RPMI7951 (cell line): ENCODE data around the gene TBC1D10A. TPM values are rescaled to one million over a fixed set of nuclear protein-coding genes. Genes with fewer than 3 reads are reported as not detected.

ENCODE experiments used
- DNase-seq: peaks from one replicate; pipeline ENCODE4 v3.0.0-alpha.2; 2012; ENCODE audit warnings: low read depth
- total RNA-seq: library from RNA; depleted of rRNA; stranded (reverse); fragments of >200 nt; shearing (Covaris generic); gene quantifications from 2 replicates; pipeline ENCODE4 v1.2.3, GENCODE V29; 2014

Gene TBC1D10A
- total RNA-seq, 1 experiment from 2014 or later, result 18.5 TPM

DNA sequence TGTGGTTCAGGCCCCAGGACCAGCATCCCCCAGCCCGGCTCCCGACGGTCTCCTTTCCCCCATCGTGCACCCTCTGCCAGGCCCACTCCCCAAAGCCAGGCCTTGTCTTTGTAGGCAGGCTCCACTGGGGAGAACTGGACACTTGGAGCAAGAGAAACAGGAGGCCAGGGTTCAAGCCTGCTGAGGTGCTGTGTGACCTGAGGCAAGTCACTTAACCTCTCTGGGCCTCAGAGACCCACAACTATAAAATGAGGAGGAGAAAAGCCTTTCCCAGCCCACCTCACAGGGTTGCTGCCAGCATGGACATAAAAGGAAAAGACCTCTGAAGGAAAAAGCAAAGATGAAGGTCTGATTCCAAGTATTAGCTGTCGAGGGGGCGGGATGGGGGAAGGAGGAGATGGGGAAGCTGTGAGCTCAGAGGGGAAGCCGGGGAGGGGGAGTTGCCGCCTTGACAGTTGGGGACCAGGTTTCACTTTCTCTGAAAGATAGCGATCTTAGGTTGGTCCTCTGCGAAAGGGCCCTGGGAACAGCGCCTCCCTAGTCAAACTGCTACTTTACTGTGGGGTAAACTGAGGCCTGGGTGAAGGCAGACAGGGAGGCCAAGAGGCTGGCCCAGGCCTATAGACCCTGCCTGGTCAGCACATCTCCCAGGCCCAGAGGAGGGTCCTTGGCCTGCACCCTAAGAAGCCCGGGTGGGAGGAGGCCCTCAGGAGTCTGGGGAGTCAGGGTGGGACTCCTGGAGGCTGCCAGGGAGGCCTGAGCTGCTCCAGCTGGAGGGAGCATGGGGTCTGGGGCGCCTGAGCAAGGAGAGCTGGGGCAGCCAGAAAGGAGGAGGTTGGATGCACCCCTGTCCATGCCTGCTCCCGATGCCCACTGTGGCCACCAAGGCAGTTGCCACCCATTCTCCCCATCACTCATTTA is 59.1 kb downstream of the TBC1D10A start:
- DNase-seq, result no peak

DNA sequence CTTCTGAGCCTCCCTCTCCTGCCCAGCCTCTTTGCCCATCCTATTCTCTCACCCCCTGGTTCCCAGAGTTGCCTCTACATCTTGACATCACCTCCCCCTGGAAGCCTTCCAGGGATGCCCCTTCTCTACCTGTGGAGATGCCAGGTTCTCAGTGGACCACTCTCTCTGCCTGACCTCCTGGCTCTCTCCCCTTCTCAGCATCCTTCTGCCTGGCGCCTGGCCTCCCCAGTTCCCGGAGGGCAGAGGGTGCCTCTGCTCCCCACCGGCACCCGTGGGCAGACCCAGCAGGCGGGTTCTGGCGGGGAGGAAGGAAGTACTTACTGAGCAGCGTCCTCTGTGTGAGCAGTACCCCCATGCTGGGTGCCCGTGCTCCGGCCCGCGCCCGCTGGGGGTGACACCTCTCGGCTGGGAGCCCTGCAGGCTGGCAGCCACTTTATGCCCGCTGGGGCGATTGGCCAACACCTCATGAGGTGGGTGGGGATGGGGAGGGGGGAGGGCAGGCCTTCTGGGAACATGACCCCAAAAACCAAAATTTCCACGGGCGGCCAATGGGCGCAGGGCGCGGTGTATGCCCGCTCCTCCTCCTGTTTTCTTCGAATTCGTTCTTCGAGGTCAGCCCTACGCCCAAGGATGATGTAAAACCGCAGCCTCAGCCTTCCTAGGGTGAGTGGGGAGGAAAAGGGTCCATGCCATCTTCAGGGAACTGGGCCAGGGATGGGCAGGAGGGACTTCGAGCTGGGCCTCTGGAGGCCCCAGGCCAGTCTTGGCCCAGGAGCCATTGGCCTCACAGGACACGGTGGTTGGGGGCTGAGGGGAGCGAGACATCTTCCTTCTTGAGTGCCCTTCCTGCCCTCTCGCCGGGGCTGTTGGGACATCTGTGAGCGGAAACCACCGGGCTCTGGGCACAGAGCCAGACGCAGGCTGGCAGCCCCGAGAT is 60.0 kb downstream of the TBC1D10A start, which contains the start of gene OSM:
Gene OSM, minus strand, starts transcription at position 407 of the 937 bp plus-strand sequence. Its CDS starts 52 bp downstream, at position 355.
- no peak for DNase-seq

DNA sequence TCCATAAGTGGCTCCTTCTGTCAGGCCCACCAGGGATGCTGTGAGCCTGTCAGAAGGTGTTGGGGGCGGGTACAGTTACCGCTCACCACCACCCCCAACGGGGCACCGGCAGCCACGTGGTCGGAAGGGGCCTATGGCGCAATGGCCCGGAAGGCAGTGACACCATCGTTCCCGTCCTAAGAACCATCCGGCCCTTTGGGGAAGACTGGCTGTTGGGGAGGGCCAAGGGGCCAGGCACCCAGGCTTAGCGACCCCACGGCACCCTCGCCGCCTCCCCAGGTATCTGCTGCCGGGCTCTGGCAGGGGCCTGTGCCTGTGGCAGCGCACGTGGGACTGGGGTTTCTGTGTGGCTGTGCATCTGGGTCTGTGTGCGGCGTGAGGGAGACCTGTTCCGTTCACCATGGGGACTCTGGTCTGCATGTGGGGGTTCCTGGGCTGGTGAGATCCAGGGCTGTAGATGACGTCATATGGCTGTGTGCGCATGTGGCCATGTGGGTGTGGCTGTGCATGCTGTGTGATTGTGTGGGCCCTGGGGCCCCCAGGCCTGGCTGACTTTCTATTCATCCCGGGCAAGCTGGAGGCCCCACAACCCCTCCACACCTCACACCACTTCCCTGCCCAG is 60.8 kb downstream of the TBC1D10A start:
- no peak for DNase-seq

DNA sequence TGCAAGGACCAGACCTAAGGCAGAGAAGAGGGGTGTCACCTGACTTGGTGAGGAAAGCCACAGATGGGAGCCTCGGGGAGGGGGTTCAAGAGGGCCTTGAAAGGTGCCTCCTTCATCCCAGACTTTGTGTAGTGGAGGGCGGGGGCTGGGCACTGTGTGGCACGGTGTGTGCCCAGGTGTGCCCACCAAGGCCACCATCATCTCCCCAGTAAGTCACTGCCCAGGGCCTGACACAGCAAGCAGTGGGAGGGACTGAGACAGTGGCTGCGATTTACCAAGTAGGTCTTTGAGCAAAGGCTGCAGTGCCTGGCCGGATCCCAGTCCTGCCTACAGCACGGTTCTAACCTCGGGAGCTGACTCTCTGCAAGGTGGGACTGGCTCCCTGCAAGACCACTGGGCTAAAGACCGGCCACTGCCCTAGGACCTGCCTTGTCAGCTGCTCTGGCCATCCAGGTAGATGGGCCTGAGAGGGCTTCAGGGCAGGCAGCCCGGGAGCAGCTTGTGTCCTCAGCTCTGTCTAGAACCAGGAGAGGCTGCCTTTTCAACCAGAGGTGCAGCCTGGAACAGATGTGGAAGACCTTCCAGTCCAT is 61.5 kb downstream of the TBC1D10A start:
- no peak for DNase-seq

DNA sequence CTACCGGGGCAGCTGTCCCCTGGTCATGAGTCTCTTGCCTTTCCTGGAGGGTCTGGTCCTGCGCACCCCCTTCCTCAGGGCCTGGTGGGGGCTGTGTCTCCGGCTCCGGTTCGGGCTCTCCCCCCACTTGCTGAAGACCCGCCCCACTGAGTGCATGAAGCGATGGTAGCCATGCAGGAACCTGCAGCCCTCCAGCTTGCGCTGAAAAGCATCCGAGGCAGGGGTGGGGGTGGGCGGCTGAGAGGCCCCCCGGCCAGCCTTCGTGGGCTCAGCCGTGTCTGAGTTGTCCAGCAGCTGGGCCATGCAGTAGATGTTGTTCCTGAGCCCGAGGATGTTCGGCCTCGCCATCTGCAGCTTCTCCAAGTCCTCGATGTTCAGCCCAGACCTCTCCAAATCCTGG is 62.9 kb downstream of the TBC1D10A start:
- DNase-seq, result no peak

DNA sequence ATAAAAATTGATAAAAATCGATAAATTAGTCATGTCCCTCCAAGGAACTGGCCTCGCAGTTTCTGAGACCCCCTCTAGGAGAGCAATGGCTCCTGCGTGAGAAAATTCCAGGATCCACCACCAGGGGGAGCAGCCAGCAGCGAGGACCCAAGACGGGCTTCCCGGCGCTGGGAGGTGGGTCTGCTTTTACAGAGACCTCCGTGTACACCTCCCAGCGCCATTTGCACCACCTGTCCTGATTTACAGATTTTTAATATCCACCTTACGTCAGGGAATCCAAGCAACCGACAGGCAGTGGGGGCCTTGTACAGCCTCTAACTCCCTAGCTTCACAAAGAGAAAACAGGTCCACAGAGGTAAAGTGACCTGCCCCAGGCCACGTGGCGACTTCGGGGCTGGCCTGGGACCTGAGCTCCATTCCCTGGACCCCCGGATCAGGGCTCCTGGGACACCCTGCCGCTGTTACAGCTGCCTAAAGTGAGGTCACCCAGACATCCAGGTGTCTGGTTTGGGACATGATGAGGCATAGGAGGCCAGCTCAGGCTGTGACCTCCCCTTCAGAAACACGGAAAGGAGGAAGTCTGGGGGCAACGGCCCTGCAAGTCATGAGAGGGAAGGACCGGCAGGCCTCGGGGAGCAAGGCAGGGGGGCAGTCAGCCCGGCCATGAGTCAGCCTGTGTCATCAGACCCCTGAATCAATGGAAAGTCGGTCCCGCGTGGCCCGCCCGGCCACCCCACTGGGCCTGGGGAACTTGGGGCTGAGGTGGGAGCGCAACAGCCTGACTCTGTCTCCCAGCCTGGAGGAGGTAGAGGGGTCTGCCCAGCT is 63.6 kb downstream of the TBC1D10A start:
- peak; percentile 52 for DNase-seq

DNA sequence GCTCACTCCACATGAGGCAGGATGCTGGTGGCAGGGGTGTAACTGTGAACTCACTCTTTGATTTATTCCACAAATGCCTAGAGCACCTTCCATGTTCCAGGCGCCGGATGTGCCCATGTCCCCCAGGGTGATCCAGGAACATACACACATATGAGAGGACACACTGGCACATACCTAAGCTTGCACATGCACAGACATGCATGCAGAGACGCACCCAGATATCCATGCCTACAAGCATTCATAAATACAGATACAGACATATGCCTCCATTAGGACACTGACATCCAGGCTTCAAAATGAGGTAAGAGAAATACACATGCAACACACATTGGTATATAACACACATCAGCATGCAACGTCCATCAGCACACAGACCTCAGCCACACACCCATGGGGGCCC is 64.6 kb downstream of the TBC1D10A start:
- no peak for DNase-seq

DNA sequence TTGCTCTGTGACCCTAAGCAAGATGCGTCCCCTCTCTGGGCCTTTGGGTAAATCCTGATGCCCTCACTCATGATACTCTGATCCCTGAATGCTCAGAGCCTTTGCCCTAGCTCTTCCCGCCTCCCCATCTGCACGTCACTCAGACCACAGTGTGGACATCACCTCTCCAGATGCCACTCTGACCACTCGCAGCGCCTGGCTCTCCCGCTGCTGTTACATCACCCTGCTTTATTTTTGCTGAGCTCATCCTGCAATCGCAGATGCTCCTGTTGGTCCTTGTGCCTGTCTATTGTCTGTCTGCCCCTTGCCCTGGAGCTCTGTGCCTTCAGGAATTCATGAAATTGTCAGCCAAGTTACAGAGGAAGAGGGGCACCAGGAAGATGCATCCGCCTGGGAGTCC is 65.6 kb downstream of the TBC1D10A start:
- DNase-seq, result peak; percentile 84

DNA sequence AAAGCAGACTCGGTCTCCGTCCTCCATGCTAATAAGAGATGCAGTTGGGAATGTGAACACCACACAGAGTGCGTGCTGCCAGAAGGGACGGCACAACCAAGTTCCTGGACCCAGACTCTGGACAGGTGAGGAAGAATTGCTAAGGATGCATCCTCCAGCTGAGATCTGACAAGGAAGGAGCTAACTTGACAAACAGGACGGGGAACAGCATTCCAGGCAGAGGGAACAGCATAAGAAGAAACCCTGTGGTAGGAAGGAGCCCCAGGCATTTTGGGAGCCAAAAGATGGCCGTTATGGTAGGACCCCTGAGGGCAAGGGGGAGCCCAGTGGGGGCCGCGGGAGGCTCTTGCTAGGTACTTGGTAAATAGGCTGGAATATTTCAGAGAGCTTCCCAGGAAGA is 66.1 kb downstream of the TBC1D10A start:
- no peak for DNase-seq

DNA sequence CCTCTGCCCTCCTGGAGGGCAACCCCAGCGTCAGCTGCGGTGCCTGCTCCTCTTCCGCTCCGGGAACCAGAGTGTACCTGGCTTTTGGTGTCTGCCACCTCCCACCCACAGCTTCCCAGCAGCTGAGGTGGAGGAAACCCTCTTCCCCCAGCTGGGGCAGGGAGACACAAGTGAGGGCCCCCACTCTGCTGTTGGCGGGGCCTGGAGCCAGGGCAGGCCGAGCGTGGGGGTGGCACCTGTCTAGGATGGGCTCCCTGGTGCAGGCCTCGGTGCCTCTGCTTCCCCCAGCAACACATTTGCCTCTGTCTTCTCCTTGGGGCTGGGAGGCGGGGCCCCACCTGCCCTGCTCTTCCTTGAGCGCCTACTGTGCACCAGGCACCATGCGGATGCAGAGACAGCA is 66.5 kb downstream of the TBC1D10A start:
- DNase-seq, result no peak

DNA sequence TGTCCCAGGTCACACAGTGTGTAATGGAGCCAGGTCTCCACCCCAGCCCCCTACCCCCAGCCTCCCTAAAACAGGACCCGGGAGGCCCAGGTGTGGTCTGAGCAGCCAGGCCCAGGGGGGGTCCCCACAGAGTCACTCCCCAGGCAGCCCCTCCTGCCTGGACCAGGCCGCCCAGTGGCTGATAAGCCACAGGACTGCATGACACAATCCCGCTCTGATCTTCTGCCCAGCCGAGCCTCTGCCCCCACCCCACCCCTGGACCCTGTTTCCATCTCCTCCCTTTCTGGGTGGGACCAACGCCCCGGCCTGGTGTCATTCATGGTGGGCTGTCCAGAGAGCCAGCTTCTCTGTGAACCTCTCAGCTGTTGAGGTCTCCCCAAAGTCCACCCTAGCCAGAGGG is 72.4 kb downstream of the TBC1D10A start:
- no peak for DNase-seq

DNA sequence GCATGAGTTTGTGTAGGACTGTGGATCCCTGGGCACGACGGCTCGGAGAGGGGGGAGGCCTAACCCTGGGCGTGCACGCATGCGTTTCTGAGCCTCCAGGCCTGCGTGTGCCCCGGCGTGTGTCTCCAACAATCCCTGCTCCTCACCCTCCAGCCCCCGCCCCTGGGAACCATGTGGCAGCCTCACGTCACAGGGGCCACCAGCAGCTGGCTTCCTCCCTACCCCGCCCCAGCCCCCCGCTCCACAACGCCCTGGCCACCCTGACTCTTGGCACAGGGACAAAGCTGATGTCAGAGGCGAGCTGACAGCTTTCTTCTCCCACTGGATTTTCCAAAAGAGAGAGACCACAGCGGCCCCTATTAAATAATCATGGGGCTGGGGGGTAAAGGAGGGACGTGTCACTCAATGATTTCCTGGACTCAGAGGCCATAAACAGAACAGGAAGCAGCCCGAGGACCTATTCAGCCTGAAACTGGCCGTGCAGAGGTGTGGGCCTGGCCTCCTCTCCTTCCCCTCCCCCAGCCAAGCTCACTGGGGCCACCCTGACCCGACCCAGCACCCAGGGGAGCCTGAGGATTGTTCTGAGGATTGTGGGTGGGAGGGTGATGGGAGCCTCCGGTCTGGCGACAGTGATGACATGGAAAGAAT is 73.4 kb downstream of the TBC1D10A start:
- peak; percentile 72 for DNase-seq

DNA sequence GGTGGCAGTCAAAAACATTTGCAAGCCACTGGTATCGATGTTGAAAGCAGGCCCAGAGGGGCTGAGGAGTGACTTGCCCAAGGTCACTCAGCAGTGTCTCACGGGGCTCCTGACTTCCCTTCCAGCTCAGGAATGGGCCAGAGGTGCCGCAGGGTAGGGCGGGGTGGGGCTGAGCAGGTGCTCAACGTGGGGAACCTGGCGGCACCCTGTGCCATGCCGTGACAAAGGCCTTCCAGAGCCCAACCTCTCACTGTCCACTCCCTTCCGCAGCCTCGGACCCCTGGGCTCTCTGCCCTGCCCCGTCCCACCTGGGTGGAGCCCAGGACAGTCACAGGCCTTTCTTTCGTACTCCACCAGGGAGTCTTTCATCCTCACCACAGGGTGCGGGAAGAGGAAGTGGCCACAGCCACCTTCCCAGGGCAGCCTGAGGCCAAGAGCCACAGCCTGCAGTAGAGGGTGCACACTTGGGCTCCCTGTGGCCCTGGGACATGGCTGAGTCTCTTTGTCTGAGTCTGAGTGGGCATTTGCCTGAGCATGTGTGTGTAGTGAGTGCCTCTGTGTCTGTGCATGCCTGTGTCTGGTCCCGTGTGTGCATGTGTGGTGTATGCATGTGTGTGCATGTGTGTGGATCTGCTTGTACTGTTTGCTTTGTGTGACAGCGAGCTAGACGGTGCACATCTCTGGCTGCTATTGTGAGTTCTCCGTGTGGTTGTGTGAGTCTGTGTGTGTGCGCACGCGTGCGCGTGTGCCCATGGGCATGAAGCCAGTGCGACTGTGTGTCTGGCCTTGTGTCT is 74.1 kb downstream of the TBC1D10A start:
- peak; percentile 74 for DNase-seq

DNA sequence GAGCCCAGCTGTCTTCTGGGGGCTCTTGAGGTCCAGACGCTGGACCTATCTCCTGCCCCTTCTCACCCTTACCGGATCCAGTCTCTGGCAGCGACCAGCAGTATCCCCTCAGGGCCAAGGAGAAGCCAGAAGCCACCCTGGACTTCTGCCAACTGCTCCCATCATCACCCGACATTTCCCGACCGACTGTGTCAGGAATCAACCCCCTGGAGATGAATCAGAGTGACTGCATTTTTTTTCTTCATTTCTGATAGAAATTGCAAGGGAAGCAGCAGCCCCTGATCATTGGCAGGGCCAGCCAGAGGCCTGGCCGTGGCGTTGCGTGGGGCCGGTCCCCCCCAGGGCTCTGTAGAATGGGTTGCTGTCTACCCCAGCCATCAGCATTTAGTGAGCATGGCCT is 75.0 kb downstream of the TBC1D10A start:
- peak; percentile 93 for DNase-seq

DNA sequence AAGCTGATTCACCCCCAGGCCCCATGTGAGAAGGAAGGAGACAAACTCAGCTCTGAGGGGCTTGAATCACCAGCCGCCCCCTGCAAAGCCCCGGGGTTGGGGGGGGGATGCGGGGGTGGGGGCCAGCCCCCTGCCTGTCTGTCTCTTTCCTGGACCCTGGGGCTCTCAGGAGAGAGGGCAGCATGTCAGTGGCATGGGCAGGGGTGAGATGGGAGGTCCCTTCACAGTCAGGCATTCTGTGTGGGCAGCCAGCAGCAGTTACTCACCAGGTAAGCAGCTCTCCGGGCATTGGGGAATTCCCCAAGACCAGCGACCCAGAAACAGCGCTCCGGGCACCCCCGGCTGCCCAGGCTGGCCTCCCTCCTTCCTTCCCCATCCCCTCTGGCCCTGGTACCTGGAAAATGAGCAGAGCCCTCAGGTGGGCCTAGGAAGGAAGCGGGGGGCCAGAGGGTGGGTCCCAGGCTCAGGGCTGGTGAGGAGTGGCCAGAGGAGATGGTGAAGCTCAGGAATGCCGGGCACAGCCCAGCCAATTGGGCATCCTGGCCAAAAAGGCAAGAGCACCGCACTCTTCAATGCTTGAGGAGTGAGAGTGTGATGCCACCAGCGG is 76.0 kb downstream of the TBC1D10A start:
- DNase-seq, result peak; percentile 82

DNA sequence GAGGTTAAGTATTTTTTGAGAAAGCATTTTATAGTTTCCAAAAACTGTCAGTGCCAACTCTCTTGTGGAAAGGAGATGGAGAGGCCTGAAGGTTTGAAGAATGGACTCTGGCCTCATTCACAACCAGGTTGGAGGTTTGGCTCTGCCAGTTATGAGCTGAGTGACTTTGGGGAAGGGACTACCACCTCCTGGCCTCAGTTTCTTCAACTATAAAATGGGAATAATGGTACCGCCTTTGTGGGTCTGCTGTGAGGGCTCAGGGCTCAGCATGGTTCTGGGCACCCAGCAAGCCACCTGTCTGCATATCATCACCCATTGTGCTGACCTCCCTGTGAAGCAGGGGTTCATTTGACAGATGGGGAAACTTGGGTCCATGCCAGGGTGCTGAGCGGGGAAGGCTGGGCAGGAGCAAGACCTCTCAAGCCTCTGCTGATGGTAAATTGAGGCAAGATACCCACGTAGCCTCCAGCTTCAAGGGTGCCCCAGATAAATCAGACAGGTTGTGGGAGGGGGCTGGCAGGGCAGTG is 76.6 kb downstream of the TBC1D10A start:
- DNase-seq, result no peak

DNA sequence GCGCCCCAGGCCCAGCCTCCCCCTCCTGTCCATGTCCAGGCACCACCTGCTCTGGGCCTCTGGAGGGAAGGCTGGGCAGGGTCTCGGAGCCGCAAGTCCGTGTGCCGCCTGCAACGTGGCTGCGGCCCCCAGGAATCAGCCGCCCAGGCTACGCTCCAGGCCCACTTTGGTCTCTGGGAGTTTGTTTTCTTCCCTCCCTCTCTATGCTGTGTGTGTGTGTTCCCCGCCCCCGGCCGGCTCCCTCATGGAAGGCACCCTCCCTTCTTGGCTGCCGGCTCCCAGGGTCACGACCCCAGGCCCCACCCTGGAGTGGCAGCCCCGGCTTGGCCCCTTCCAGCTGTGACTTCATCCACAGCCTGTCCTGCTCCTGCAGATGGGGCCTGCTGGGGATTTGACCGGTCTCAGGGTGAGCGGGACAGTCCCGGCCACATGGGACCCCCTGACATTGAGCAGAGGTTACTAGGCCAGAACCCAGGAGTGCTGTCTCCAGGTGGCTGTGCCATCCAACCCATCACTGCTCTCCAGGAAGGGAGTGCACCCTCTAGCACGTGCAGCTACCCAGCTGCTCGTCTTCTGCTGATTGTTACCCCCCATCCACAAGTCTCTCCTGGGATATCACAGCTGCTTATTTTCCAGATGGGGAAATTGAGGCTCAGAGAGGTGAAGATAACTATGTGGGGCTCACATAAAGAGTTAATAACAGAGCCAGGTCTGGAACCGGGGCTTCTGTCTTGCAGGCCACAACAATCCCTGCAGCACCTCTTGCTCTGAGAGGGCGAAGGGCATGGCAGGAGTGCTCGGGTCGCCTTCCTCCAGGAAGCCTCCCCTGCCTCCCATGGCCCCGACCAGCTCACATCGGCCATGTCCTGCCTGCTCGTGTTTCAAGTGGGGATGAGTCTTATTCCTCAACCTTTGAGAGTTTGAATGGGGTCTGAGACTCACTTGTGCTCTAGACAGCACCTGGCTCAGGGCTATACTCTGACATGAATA is 77.4 kb downstream of the TBC1D10A start:
- DNase-seq, result no peak
